ENCODE measurements around the gene LDLRAD3. TPM values are rescaled to one million over a fixed set of nuclear protein-coding genes. Genes with fewer than 3 reads are reported as not detected.

LDLRAD3 gene
- total RNA-seq, 1 experiment from 2014 or later, result 12.1 TPM

- peak overlapping the region; percentile 6 to 15; a peak in 4 of 5 replicates for H3K4me3 Mint-ChIP-seq
Measured at GRCh38 chr11:36108881-36109589, 165.2 kb downstream of the LDLRAD3 start.

More at GRCh38 chr11:36108881-36109589, 165.2 kb downstream of the LDLRAD3 start:
- Histone ChIP-seq H2BK120ac (ENCODE audit: low read depth, low read length, poor library complexity, severe bottlenecking) (no peak overlapping the region), H3K18ac (ENCODE audit: insufficient read length, low read depth, low read length) (peak overlapping the region; percentile 79), H3T11ph (ENCODE audit: low read length) (no peak overlapping the region), H3K4me1 (ENCODE audit: insufficient read depth, low read length) (peaks cover 28% of the 10 kb centered on the region), H3K27ac (ENCODE audit: insufficient read length, low read depth, low read length) (peak overlapping the region; percentile 98), H2BK20ac (ENCODE audit: low read depth, low read length, poor library complexity, severe bottlenecking) (no peak overlapping the region), H4K8ac (replicated peaks; ENCODE audit: insufficient read length, low read depth, low read length) (no peak overlapping the region), H2BK5ac (ENCODE audit: insufficient read length, low read length) (no peak overlapping the region), H3K9ac (ENCODE audit: extremely low read depth, insufficient read length, low read length) (no peak overlapping the region), H3K4ac (ENCODE audit: low read depth, low read length) (no peak overlapping the region), H2BK12ac (ENCODE audit: insufficient read length, low read depth, low read length) (no peak overlapping the region), H3K4me2 (ENCODE audit: insufficient read depth, insufficient read length, low read length) (no peak overlapping the region), H2BK15ac (ENCODE audit: low read depth, low read length) (no peak overlapping the region), H3K23me2 (ENCODE audit: insufficient read length, low read depth, low read length, poor library complexity, severe bottlenecking) (no peaks in the 10 kb centered on the region), H4K20me1 (ENCODE audit: control insufficient read depth, insufficient read depth, insufficient read length) (no peaks in the 10 kb centered on the region), H3K79me1 (ENCODE audit: insufficient read depth, low read depth, low read length, poor library complexity, severe bottlenecking) (no peaks in the 10 kb centered on the region), H3K23ac (ENCODE audit: insufficient read length, low read depth, low read length) (no peak overlapping the region), H2AFZ (ENCODE audit: low read length) (no peak overlapping the region), H4K5ac (ENCODE audit: insufficient read length, low read depth, low read length) (no peak overlapping the region), H4K91ac (ENCODE audit: insufficient read length, low read depth, low read length) (no peak overlapping the region), H3K9me3 (ENCODE audit: control insufficient read depth, low read depth, low read length) (peaks cover 10% of the 10 kb centered on the region), H2AK5ac (ENCODE audit: insufficient read length, low read length) (no peak overlapping the region), H3K14ac (ENCODE audit: insufficient read depth, low read length) (peak overlapping the region; percentile 59; the same call in 1 of the 2 replicates), H3K27me3 (ENCODE audit: insufficient read depth, low read length) (no peaks in the 10 kb centered on the region), H3K79me2 (ENCODE audit: insufficient read depth, low read length) (no peaks in the 10 kb centered on the region), H3K56ac (ENCODE audit: insufficient read length, low read depth, low read length) (no peak overlapping the region)
- Mint-ChIP-seq H3K27me3 (ENCODE audit: low read depth) (no peaks in the 10 kb centered on the region), H3K36me3 (ENCODE audit: insufficient read depth in 1 of 3, low read depth in 3 of 3) (peaks cover 35 to 46% (median 42%) of the 10 kb centered on the region in 3 experiments), H3K4me1 (peaks cover 61 to 65% of the 10 kb centered on the region in 2 experiments), H3K9me3 (peaks cover 17 to 26% of the 10 kb centered on the region in 2 experiments), H3K27ac (peak overlapping the region; percentile 95 to 100 (median 99))
- TF ChIP-seq CTCF (conservative IDR thresholded peaks at IDR 0.05), result no peak
- no peak for DNase-seq
- WGBS (ENCODE audit: extremely low coverage, insufficient read length, low lambda C conversion rate), result no CpG with 5 or more reads among the region's 12 CpGs
